ENCODE data around the gene SPACA6.
"Not testable (repeated sequence)": the region's sequence is repeated elsewhere in the genome, so short reads cannot be mapped to it uniquely, and the experiment has no call there.

The SPACA6 gene

GRCh38 chr19:51706885-51707284 lies 13.8 kb downstream of the SPACA6 start:
- DNase-seq: no peak

DNA sequence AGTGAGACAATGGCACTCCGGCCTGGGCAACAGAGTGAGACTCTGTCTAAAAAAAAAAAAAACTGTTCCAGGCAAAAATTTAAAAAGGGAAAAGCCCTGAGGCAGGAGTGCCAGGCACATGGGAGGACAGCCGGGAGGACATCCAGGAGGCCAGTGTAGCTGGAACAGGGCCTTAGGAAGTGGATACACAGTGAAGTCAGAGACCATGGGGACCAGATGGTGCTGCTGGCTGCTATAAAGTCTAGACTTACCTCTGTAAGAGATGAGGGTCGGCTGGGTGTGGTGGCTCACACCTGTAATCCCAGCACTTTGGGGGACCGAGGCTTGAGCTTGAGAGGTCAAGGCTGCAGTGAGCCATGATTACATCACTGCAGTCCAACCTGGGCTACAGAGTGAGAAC lies 15.7 kb downstream of the SPACA6 start:
- no peak for DNase-seq

GRCh38 chr19:51709575-51709974 lies 16.4 kb downstream of the SPACA6 start:
- no peak for DNase-seq

DNA sequence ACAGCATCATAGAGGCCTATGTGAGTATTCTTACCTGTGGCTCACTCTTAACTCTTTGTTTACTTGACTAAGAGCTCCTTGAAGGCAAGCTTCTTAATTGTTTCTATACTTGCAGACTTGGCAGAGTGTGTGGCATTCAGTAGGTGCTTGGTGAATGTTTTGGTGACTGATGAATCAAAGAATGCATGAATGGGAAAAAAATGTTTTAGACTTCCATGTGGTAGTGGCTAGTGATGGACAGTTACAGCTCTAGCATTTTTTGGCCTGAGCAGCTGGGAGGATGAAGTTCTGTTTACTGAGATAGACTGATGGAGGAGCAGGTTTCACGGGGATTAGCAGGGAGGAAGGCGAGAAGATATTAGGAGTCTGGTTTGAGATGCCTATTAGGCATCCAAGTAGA lies 17.0 kb downstream of the SPACA6 start:
- DNase-seq: no peak

DNA sequence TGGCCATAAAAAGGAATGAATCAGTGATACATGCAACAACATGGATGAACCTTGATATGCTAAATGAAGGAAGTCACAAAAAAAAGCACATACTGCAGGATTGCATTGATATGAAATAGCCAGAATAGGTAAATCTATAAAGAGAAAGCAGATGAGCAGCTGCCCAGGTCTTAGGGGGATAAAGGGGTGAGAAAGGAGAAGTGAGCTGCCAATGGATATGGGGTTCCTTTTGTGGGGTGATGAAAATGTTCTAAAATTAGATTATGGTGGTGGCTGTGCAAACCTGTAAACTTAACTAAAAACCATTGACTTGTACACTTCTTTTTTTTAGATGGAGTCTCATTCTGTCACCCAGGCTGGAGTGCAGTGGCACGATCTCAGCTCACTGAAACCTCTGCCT lies 18.6 kb downstream of the SPACA6 start:
- no peak for DNase-seq

GRCh38 chr19:51712461-51713081 lies 19.4 kb downstream of the SPACA6 start:
- peak; percentile 5 for DNase-seq

GRCh38 chr19:51713319-51714285 lies 20.5 kb downstream of the SPACA6 start:
- no peak for DNase-seq

GRCh38 chr19:51714848-51715247 lies 21.7 kb downstream of the SPACA6 start:
- no peak for DNase-seq

DNA sequence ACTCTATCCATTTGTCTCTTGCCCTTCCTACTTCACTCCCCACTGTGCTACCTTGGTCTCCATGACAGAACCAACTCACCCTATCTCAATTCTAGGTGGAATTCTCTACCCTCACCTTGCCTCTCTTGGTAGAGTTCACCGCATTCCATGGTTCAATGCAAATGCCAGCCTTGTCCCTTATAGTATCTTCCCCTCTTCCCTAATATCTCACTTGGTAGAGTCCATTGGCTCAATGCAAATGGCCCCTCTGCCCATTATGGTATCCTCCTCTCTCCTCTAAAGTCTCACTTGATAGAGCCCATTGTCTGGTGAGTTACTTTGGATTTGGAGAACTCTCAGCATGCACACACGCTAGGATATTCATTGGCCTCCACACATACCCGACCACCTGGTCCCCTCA lies 22.7 kb downstream of the SPACA6 start:
- no peak for DNase-seq

GRCh38 chr19:51716925-51717324 lies 23.8 kb downstream of the SPACA6 start:
- no peak for DNase-seq

GRCh38 chr19:51719251-51719988 lies 26.3 kb downstream of the SPACA6 start:
- no peak for DNase-seq

GRCh38 chr19:51721905-51722304 lies 28.8 kb downstream of the SPACA6 start:
- no peak for DNase-seq

GRCh38 chr19:51722492-51722891 lies 29.4 kb downstream of the SPACA6 start:
- no peak for DNase-seq

- no peak for DNase-seq
Measured at GRCh38 chr19:51724543-51724942, 31.4 kb downstream of the SPACA6 start.

DNA sequence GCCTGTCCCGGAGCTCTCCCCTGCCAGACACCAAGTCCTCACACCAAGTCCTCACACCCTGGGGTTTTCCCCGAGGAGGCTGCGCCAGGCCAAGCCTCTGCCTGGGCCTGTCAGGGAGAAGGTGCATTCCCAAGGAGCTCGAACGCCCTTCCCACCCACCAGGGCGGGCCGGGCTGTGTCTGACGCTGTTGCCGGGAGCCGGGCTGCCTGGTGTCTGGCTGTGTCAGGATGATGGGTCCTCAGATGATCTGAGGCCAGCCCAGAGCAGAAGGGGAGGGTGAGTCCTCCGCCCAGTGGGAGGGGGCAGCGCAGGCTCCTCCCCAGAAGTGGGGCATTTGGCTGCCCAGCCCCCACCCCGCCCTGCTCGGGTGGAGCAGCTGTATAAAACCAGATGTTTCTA lies 32.9 kb downstream of the SPACA6 start:
- no peak for DNase-seq

DNA sequence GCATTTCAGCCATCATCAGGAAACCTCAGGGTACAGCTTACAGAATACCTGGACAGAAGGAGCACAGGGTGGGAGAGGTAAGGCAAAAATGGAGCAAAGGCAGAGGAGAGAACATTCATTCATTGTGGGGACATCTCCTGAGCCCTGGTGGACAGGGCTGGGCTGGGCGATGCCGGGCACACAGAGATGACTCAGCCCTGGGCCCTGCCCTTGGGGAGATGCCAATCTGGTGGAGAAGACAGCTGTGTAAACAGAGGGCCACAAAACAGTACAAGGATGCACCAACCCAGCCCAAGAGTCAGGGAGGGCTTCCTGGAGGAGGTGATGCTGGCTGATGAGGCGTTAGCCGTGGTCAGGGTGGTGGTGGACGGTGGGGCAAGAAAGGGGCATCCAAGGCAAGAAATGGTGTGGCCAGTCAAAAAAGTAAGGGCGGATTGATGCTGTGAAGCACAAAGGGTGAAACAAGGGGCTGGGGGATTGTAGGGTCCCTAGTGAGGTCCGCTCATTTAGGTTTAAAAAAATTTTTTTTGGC lies 34.3 kb downstream of the SPACA6 start:
- DNase-seq: no peak

DNA sequence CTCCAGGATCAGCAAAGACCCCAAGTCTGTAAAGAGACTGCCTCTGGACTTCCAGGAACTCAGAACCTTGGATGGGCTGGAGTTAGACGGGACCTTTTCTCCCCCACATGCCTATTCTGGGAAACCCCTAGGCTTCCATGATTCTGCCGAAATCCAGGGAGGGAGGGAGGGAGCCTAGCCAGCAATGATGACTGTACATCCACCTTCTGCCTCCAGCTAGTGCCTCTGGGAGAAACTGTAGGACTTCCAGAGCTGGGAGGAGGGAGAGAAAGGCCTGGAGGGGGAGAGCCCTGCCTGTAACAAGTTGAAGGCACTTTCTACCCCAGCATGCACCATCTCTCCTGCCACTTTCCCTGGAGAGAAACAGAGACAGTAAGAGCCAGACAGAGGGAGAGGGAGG lies 36.7 kb downstream of the SPACA6 start:
- no peak for DNase-seq

GRCh38 chr19:51733742-51734522 lies 40.8 kb downstream of the SPACA6 start:
- DNase-seq: no peak

- no peak for DNase-seq
Measured at GRCh38 chr19:51735759-51736449, 42.8 kb downstream of the SPACA6 start.

DNA sequence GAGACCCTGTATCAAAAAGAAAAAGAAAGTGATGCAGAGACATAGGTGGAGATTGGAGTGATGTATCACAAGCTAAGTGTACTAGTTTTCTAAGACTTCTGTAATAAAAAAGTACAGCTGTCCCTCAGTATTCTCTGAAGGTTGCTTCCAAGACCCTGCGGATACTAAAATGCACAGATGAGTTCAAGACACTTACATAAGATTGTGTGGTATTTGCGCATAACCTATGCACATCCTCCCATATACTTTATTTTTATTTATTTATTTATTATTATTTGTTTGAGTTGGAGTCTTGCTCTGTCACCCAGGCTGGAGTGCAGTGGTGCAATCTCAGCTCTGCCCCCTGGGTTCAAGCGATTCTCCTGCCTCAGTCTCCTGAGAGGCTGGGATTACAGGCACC lies 44.3 kb downstream of the SPACA6 start:
- no peak for DNase-seq

- no peak for DNase-seq
Measured at GRCh38 chr19:51737924-51738323, 44.8 kb downstream of the SPACA6 start.

DNA sequence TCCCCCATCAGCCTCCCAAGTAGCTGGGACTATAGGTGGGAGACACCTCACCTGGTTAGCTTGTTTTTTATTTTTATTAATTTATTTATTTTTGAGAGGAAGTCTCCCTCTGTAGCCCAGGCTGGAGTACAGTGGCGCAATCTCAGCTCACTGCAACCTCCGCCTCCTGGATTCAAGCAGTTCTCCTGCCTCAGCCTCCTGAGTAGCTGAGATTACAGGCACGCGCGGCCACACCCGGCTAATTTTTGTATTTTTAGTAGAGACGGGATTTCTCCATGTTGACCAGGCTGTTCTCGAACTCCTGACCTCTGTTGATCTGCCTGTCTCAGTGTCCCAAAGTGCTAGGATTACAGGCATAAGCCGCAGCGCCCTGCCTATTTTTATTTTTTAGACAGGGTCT lies 45.4 kb downstream of the SPACA6 start:
- not testable (repeated sequence) for DNase-seq
